ENCODE results near the gene EHD2. TPM values are rescaled to one million over a fixed set of nuclear protein-coding genes. Genes with fewer than 3 reads are reported as not detected.

Gene EHD2
- total RNA-seq, 2 donors from 2014 or later, result 41.2 to 66.3 TPM

DNA sequence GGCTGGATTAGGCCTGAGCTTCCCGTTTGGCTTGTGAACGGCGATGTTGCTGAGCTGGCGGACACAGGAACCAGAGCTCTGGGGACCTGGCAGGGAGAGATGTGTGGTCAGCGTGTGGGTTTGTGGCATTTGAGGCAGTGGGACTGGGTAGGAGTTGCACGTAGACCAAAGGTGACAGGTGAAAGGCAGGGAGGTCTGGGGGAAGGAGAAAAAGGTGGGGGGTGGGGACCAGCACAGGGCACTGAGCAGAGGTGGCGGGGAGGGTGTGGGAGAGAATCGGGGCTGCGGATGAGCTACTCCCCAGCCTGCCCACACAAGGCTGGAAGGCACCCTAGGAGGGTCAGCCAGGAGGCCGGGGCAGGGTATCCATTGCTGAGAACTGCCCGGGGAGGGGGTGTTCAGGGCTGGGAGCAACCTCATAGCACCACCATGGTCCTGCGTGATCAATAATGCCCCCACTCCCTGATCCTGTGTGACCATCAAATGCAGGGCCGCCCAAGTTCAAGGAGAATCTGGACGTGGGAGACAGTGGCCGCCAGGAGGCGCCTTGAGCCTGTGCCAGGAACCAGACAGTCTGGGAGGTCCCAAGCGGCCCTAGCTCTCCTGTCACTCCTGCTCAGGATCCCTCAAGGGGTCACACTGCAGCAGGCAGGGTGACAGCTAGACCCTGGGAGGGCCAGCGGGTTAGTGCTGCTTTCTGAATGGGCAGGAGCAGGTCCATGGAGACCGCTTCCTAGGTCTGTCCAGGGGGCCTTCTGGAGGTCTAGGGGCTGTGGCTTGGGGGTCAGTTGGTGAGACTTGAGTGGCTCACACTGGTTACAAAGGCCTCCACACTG, 52.5 kb downstream of the EHD2 start:
- Histone ChIP-seq H3K27me3 (no peaks in the 10 kb centered on the region), H3K9me3 (no peaks in the 10 kb centered on the region), H3K4me3 (no peak overlapping the region), H3K36me3 (replicated peaks in 1 of 2; ENCODE audit: insufficient read depth in 1 of 2, low read depth in 2 of 2) (no peaks in the 10 kb centered on the region), H3K27ac (no peak overlapping the region), H3K4me1 (peaks cover 8% of the 10 kb centered on the region)
- DNase-seq (peak; percentile 63 to 76 (median 67)), ATAC-seq (peak; percentile 63)
- intact Hi-C loops (cut with DNase I), result no loop called here
- TF ChIP-seq POLR2A (IDR thresholded peaks at IDR 0.05), result no peak
- TF ChIP-seq CTCF (IDR thresholded peaks at IDR 0.05), result peak; percentile 47 to 75 (median 64)
- WGBS, 2 donors, result 23 to 28% methylated on average over 13 to 19 of the region's 19 CpGs

- intact Hi-C loops (cut with DNase I), result no loop called here
These were observed 53.1 kb downstream of the EHD2 start for GRCh38 chr19:47766359-47766620.

DNA sequence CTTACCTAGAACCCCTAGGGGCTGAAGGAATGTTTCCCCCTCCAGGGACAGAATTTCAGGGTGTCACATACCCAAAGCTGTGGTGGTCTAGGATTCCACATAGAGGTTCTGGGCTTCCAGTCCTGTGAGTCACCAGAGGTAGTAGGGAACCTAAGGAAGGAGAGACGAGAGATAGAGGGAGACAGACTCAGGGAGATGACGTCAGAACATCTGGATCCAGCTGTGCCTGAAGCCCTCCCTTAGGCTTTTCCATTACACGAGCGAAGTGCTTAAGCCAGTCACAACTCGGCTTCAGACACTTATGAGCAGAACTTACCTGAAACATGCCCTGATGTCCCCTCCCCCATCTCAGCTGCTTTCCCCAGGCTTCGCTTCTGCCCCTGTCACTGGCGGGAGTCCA, 53.4 kb downstream of the EHD2 start:
- Histone ChIP-seq H3K4me3 (no peak overlapping the region), H3K4me1 (peaks cover 8% of the 10 kb centered on the region), H3K27ac (no peak overlapping the region), H3K9me3 (no peaks in the 10 kb centered on the region), H3K36me3 (replicated peaks in 1 of 2; ENCODE audit: insufficient read depth in 1 of 2, low read depth in 2 of 2) (no peaks in the 10 kb centered on the region), H3K27me3 (no peaks in the 10 kb centered on the region)
- WGBS, 2 donors, result 85 to 86% methylated on average over 6 to 7 of the region's 7 CpGs
- no peak for DNase-seq
- TF ChIP-seq CTCF (IDR thresholded peaks at IDR 0.05) (no peak), POLR2A (IDR thresholded peaks at IDR 0.05) (no peak)
- intact Hi-C loops (cut with DNase I), result no loop called here
- no peak for ATAC-seq

More at GRCh38 chr19:47766359-47766620, 53.1 kb downstream of the EHD2 start:
- Histone ChIP-seq H3K4me3 (no peak overlapping the region), H3K27me3 (no peaks in the 10 kb centered on the region), H3K36me3 (replicated peaks in 1 of 2; ENCODE audit: insufficient read depth in 1 of 2, low read depth in 2 of 2) (no peaks in the 10 kb centered on the region), H3K9me3 (no peaks in the 10 kb centered on the region), H3K27ac (no peak overlapping the region), H3K4me1 (peaks cover 8% of the 10 kb centered on the region)
- ATAC-seq (no peak), DNase-seq (no peak)
- WGBS, 2 donors, result 61 to 100% methylated on average over 1 to 7 of the region's 7 CpGs
- TF ChIP-seq POLR2A (IDR thresholded peaks at IDR 0.05) (no peak), CTCF (IDR thresholded peaks at IDR 0.05) (no peak)

DNA sequence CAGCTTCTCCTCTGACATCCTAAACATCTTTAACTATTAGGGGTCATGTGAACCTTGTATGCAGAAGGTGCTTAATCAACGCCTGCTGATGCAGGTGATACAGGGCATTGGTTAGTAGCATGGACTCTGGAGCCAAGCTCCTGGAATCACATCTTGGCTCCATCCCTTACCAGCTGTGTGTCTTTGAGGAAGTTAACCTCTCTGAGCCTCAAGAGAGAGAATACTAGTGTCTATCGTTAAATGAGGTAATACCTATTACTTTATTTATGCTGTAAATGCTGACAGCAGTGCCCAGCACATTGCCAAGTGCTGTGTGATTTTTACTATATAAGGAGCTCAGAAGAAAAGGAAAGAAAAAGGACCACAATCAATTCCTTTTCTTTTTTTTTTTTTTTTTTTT, 54.1 kb downstream of the EHD2 start:
- H3K36me3 ChIP-seq (replicated peaks in 1 of 2; ENCODE audit: insufficient read depth in 1 of 2, low read depth in 2 of 2), result no peaks in the 10 kb centered on the region
- intact Hi-C loops (cut with DNase I), result no loop called here
- no peaks in the 10 kb centered on the region for H3K27me3 ChIP-seq
- no peaks in the 10 kb centered on the region for H3K9me3 ChIP-seq
- H3K27ac ChIP-seq, result no peak overlapping the region
- H3K4me1 ChIP-seq, result peaks cover 8% of the 10 kb centered on the region
- DNase-seq (no peak), ATAC-seq (no peak)
- whole genome bisulfite sequencing, 2 donors, result 81% methylated on average over 2 of the region's 2 CpGs
- H3K4me3 ChIP-seq, result no peak overlapping the region
- TF ChIP-seq CTCF (IDR thresholded peaks at IDR 0.05) (no peak), POLR2A (IDR thresholded peaks at IDR 0.05) (no peak)

DNA sequence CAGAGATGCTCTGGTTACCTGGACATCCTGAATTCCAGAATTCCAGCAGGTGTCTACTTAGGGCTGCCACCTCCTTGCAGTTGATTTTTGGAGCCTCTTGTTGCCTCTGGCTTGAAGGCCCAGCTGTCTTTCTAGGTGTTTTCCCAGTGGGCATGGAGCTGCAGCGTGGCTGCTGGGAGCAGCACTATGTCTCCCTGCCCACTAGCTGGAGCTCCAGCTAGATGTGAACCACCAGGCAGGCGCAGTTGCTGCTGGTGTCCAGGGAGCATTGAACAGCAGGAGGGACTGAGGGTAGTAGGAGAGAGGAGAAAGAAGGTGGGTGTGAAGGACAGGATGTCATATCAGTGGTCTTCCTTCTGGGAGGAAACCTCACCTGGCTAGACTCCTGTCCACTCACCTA, 55.4 kb downstream of the EHD2 start:
- no peak overlapping the region for H3K4me3 ChIP-seq
- no peaks in the 10 kb centered on the region for H3K27me3 ChIP-seq
- no peak for TF ChIP-seq POLR2A (IDR thresholded peaks at IDR 0.05)
- TF ChIP-seq CTCF (IDR thresholded peaks at IDR 0.05), result no peak
- H3K9me3 ChIP-seq, result no peaks in the 10 kb centered on the region
- DNase-seq (no peak), ATAC-seq (no peak)
- intact Hi-C loops (cut with DNase I), result no loop called here
- WGBS, 2 donors, result 69 to 86% methylated on average over 2 of the region's 2 CpGs
- H3K27ac ChIP-seq, result no peak overlapping the region
- peaks cover 8% of the 10 kb centered on the region for H3K4me1 ChIP-seq
- H3K36me3 ChIP-seq (replicated peaks in 1 of 2; ENCODE audit: insufficient read depth in 1 of 2, low read depth in 2 of 2), result no peaks in the 10 kb centered on the region
